HCT116 (cell line): ENCODE data around the gene ALPP. TPM values are rescaled to one million over a fixed set of nuclear protein-coding genes. Genes with fewer than 3 reads are reported as not detected.

ENCODE experiments used
- ATAC-seq: fragments of 200-7000 bp; cut with Tn5 transposase; 2 replicates; pipeline ENCODE4 v1.9.1; 2020; ENCODE audit warnings: mild to moderate bottlenecking, moderate library complexity
- BruUV-seq: library from RNA; stranded (reverse); fragments of 400-500 nt; replicated peaks from 2 replicates; lab custom pipeline; 2021; lab: Mats Ljungman, UMichigan
- CTCF ChIA-PET: fragments of 300-600 bp; sonication (Branson Sonifier 250); formaldehyde crosslinking; loops from one replicate; lab custom pipeline; 2021; ENCODE audit warnings: antibody characterized with exemption; lab: Charles Lee
- POLR2A ChIA-PET: fragments of 300-600, 350-600 bp; sonication (Branson Sonifier 250); formaldehyde crosslinking; loops from one replicate; lab custom pipeline; 2021; ENCODE audit warnings: antibody characterized with exemption; lab: Charles Lee
- RAD21 ChIA-PET, 2 experiments: fragments of 300-600 bp; sonication (Branson Sonifier 250); formaldehyde crosslinking; loops; one replicate each; lab custom pipeline; 2023; ENCODE audit warnings: low total read pairs in 2 of 2; ENCODE audit not compliant: uncharacterized antibody in 2 of 2, unreplicated experiment in 2 of 2, low non-redundant PET in 1 of 2; lab: Charles Lee
- DNase-seq: peaks from one replicate; pipeline ENCODE4 v3.0.0-alpha.2; 2010; ENCODE audit warnings: low read depth, low spot score
- H2AFZ ChIP-seq: fragments of 200-600 bp; shearing (Covaris generic), sonication (generic); 2 replicates; pipeline ENCODE4 v1.6.1; 2017; ENCODE audit warnings: low read depth, mixed run types, mixed read lengths, antibody characterized with exemption, low read length; ENCODE audit not compliant: poor library complexity, severe bottlenecking
- H3K27ac ChIP-seq: 2 replicates; pipeline ENCODE4 v1.5.1; 2012; ENCODE audit warnings: low read depth, low read length
- H3K27me3 ChIP-seq: fragments of 200-600 bp; sonication (generic); 2 replicates; pipeline ENCODE4 v1.6.1; 2016; ENCODE audit warnings: mixed run types, low read length, mixed read lengths; ENCODE audit not compliant: insufficient read depth
- H3K36me3 ChIP-seq, 2 experiments: fragments of 200-500 bp in 1 of 2; fragments of 200-600 bp in 1 of 2; sonication (Bioruptor generic) in 1 of 2; sonication (generic) in 1 of 2; 2 replicates each; pipeline versions ENCODE4 v1.5.1 to v1.6.1; 2014 to 2016; ENCODE audit warnings: low read length in 2 of 2, inconsistent platforms in 1 of 2, mixed read lengths in 1 of 2, mixed run types in 1 of 2; ENCODE audit not compliant: insufficient read depth in 2 of 2, control insufficient read depth in 1 of 2
- H3K4me1 ChIP-seq, 2 experiments: fragments of 200-600 bp in 1 of 2; sonication (generic) in 1 of 2; 2 replicates each; pipeline versions ENCODE4 v1.5.1 to v1.6.1; 2012 to 2017; ENCODE audit warnings: low read length in 2 of 2, inconsistent platforms in 1 of 2, mild to moderate bottlenecking in 1 of 2, mixed read lengths in 1 of 2, mixed run types in 1 of 2, moderate library complexity in 1 of 2; ENCODE audit not compliant: insufficient read depth in 2 of 2, control insufficient read depth in 1 of 2
- H3K4me2 ChIP-seq: fragments of 200-600 bp; sonication (generic); 2 replicates; pipeline ENCODE4 v1.6.1; 2017; ENCODE audit warnings: mixed run types, low read length, mixed read lengths
- H3K4me3 ChIP-seq, 2 experiments: fragments of 200-600 bp in 1 of 2; sonication (generic) in 1 of 2; replicated peaks in 1 of 2; 2 replicates each; pipeline ENCODE4 v1.5.1; 2011 to 2016; ENCODE audit warnings: low read length in 2 of 2, control low read depth in 1 of 2, low read depth in 1 of 2, mild to moderate bottlenecking in 1 of 2, mixed read lengths in 1 of 2, mixed run types in 1 of 2
- H3K79me2 ChIP-seq: fragments of 200-600 bp; sonication (generic); 2 replicates; pipeline ENCODE4 v1.6.1; 2017; ENCODE audit warnings: mild to moderate bottlenecking, mixed run types, low read length, moderate library complexity, mixed read lengths; ENCODE audit not compliant: insufficient read depth
- H3K9ac ChIP-seq: fragments of 200-600 bp; sonication (generic); 2 replicates; pipeline ENCODE4 v1.6.1; 2016; ENCODE audit warnings: low read length, mixed read lengths
- H3K9me2 ChIP-seq: fragments of 200-600 bp; sonication (generic), shearing (Covaris generic); 2 replicates; pipeline ENCODE4 v1.6.1; 2017; ENCODE audit warnings: mixed run types, mild to moderate bottlenecking, moderate library complexity; ENCODE audit not compliant: insufficient read depth
- H3K9me3 ChIP-seq, 2 experiments: fragments of 200-500 bp in 1 of 2; fragments of 200-600 bp in 1 of 2; sonication (Bioruptor generic) in 1 of 2; sonication (generic) in 1 of 2; 2 replicates each; pipeline ENCODE4 v1.6.1; 2014 to 2017; ENCODE audit warnings: low read length in 2 of 2, mixed read lengths in 2 of 2, inconsistent platforms in 1 of 2, low read depth in 1 of 2, mild to moderate bottlenecking in 1 of 2, mixed run types in 1 of 2, moderate library complexity in 1 of 2; ENCODE audit not compliant: control insufficient read depth in 1 of 2, insufficient read depth in 1 of 2
- H4K20me1 ChIP-seq: fragments of 200-600 bp; sonication (generic), shearing (Covaris generic); 2 replicates; pipeline ENCODE4 v1.6.1; 2017; ENCODE audit warnings: mixed run types, mild to moderate bottlenecking, moderate library complexity; ENCODE audit not compliant: insufficient read depth
- CEBPB ChIP-seq: IDR thresholded peaks from 2 replicates; pipeline ENCODE4 v1.6.1; 2012; ENCODE audit warnings: low read depth
- EGR1 ChIP-seq: IDR thresholded peaks from 2 replicates; pipeline ENCODE4 v1.6.1; 2012; ENCODE audit warnings: low read depth
- ELF1 ChIP-seq: IDR thresholded peaks from 2 replicates; pipeline ENCODE4 v1.6.1; 2012; ENCODE audit warnings: low read depth, borderline replicate concordance
- EZH2phosphoT487 ChIP-seq: fragments of 200-600 bp; IDR thresholded peaks from 2 replicates; pipeline ENCODE4 v1.6.1; 2018; ENCODE audit warnings: antibody characterized with exemption, borderline replicate concordance
- REST ChIP-seq: IDR thresholded peaks from 2 replicates; pipeline ENCODE4 v1.6.1; 2012; ENCODE audit warnings: low read depth
- SP1 ChIP-seq: IDR thresholded peaks from 2 replicates; pipeline ENCODE4 v1.6.1; 2012; ENCODE audit warnings: low read depth
- ZNF274 ChIP-seq: fragments of 200-500 bp; sonication (Bioruptor generic); IDR thresholded peaks from 2 replicates; pipeline ENCODE4 v1.6.1; 2014; ENCODE audit warnings: mild to moderate bottlenecking, low read depth, low read length, inconsistent platforms
- intact Hi-C: fragments of 100-400 bp; cut with micrococcal nuclease; formaldehyde crosslinking; loops from 2 replicates; pipeline ENCODE4 v1.10.0; 2022
- total RNA-seq: library from RNA; stranded (reverse); gene quantifications from one replicate; pipeline ENCODE4 v1.2.1, GENCODE V29; 2021; ENCODE audit not compliant: unreplicated experiment

Gene ALPP
- total RNA-seq, 1 experiment from 2014 or later, result 0.34 TPM

DNA sequence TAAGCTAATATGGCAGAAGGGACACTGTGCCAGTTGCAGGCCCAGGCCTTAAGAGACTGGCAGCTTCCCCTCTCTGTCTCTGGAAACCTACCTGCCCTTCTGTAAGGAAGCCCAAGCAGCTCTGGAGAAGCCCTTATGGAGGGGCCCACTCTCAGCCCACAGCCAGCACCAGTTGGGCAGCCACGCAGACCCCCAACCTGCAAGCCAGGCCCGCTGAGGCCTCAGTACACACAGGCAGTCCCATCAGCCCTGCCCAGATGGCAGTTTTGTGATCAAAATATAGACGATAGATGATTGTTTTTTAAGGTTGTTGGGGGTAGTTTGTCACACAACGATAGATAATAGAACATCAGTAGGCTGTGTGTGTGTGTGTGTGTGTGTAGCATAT is 36.8 kb upstream of the ALPP start:
- H3K4me2 ChIP-seq, result no peak overlapping the region
- TF ChIP-seq EGR1, result no peak
- no peak for TF ChIP-seq CEBPB
- TF ChIP-seq SP1, result no peak
- TF ChIP-seq REST, result no peak
- no peak for TF ChIP-seq ZNF274
- no peak for TF ChIP-seq EZH2phosphoT487
- no peak for TF ChIP-seq ELF1
- TF ChIP-seq, all 23 proteins: peak for 0
- no peak for ATAC-seq
- H3K27me3 ChIP-seq, result no peaks in the 10 kb centered on the region
- H3K36me3 ChIP-seq, result no peaks in the 10 kb centered on the region
- DNase-seq, result no peak
- H4K20me1 ChIP-seq, result no peaks in the 10 kb centered on the region
- no peak overlapping the region for H3K9ac ChIP-seq
- H3K9me2 ChIP-seq, result no peaks in the 10 kb centered on the region
- ChIA-PET CTCF (no interaction called here), RAD21 (no interaction called here), POLR2A (no interaction called here)
- H3K4me3 ChIP-seq, result no peak overlapping the region
- H3K4me1 ChIP-seq, result no peaks in the 10 kb centered on the region
- no peak overlapping the region for H3K27ac ChIP-seq
- BruUV-seq, result no TSS peak
- no peaks in the 10 kb centered on the region for H3K9me3 ChIP-seq
- no peaks in the 10 kb centered on the region for H3K79me2 ChIP-seq
- intact Hi-C loops, result loop anchor here (10.0 kb wide), 1 partner anchor 183 kb away; the partner anchor contains the start of genes CHRND and PRSS56
- H2AFZ ChIP-seq, result no peak overlapping the region
